ENCODE data around the gene AUNIP.

The AUNIP gene

GRCh38 chr1:25829046-25829445 is 30.2 kb downstream of the AUNIP start:
- Mint-ChIP-seq H3K36me3 (ENCODE audit: insufficient read depth) (peaks cover 57% of the 10 kb centered on the region), H3K9me3 (no peaks in the 10 kb centered on the region), H3K4me3 (no peak overlapping the region), H3K4me1 (no peaks in the 10 kb centered on the region), H3K27ac (ENCODE audit: low read depth) (no peak overlapping the region), H3K27me3 (no peaks in the 10 kb centered on the region)
- ATAC-seq (replicated peaks; ENCODE audit: extremely low read depth, poor library complexity, severe bottlenecking), result no peak
- no peak for DNase-seq (ENCODE audit: low spot score in 2 of 2)

GRCh38 chr1:25828491-25828890 is 30.8 kb downstream of the AUNIP start:
- no peak for ATAC-seq (replicated peaks; ENCODE audit: extremely low read depth, poor library complexity, severe bottlenecking)
- no peak overlapping the region for H3K27ac Mint-ChIP-seq (ENCODE audit: low read depth)
- no peaks in the 10 kb centered on the region for H3K27me3 Mint-ChIP-seq
- H3K9me3 Mint-ChIP-seq, result no peaks in the 10 kb centered on the region
- H3K4me1 Mint-ChIP-seq, result no peaks in the 10 kb centered on the region
- DNase-seq (ENCODE audit: low spot score in 2 of 2), result no peak
- H3K4me3 Mint-ChIP-seq, result no peak overlapping the region
- peaks cover 57% of the 10 kb centered on the region for H3K36me3 Mint-ChIP-seq (ENCODE audit: insufficient read depth)

GRCh38 chr1:25826571-25826970 is 32.7 kb downstream of the AUNIP start:
- no peaks in the 10 kb centered on the region for H3K9me3 Mint-ChIP-seq
- H3K4me3 Mint-ChIP-seq, result no peak overlapping the region
- H3K27ac Mint-ChIP-seq (ENCODE audit: low read depth), result no peak overlapping the region
- DNase-seq (ENCODE audit: low spot score in 2 of 2) (no peak), ATAC-seq (replicated peaks; ENCODE audit: extremely low read depth, poor library complexity, severe bottlenecking) (no peak)
- peaks cover 46% of the 10 kb centered on the region for H3K36me3 Mint-ChIP-seq (ENCODE audit: insufficient read depth)
- H3K4me1 Mint-ChIP-seq, result peaks cover 4% of the 10 kb centered on the region
- no peaks in the 10 kb centered on the region for H3K27me3 Mint-ChIP-seq

GRCh38 chr1:25825605-25826004 is 33.7 kb downstream of the AUNIP start:
- Mint-ChIP-seq H3K4me1 (peaks cover 14% of the 10 kb centered on the region), H3K9me3 (no peaks in the 10 kb centered on the region), H3K4me3 (no peak overlapping the region), H3K36me3 (ENCODE audit: insufficient read depth) (peaks cover 40% of the 10 kb centered on the region), H3K27me3 (no peaks in the 10 kb centered on the region), H3K27ac (ENCODE audit: low read depth) (no peak overlapping the region)
- DNase-seq (ENCODE audit: low spot score in 2 of 2) (no peak), ATAC-seq (replicated peaks; ENCODE audit: extremely low read depth, poor library complexity, severe bottlenecking) (no peak)

GRCh38 chr1:25821630-25822091 is 37.6 kb downstream of the AUNIP start:
- peaks cover 33% of the 10 kb centered on the region for H3K4me1 Mint-ChIP-seq

GRCh38 chr1:25821112-25821476 is 38.2 kb downstream of the AUNIP start:
- Mint-ChIP-seq H3K4me1 (peaks cover 33% of the 10 kb centered on the region), H3K4me3 (peak overlapping the region; percentile 87), H3K36me3 (ENCODE audit: insufficient read depth) (peaks cover 27% of the 10 kb centered on the region), H3K27me3 (no peaks in the 10 kb centered on the region), H3K9me3 (no peaks in the 10 kb centered on the region), H3K27ac (ENCODE audit: low read depth) (peak overlapping the region; percentile 96)
- no peak for ATAC-seq (replicated peaks; ENCODE audit: extremely low read depth, poor library complexity, severe bottlenecking)
- no peak for DNase-seq (ENCODE audit: low spot score in 2 of 2)

More at GRCh38 chr1:25821630-25822091, 37.6 kb downstream of the AUNIP start:
- no peak overlapping the region for H3K27ac Mint-ChIP-seq (ENCODE audit: low read depth)
- peaks cover 30% of the 10 kb centered on the region for H3K36me3 Mint-ChIP-seq (ENCODE audit: insufficient read depth)
- DNase-seq (ENCODE audit: low spot score in 2 of 2), result no peak
- H3K4me3 Mint-ChIP-seq, result peak overlapping the region; percentile 87
- no peak for ATAC-seq (replicated peaks; ENCODE audit: extremely low read depth, poor library complexity, severe bottlenecking)
- no peaks in the 10 kb centered on the region for H3K9me3 Mint-ChIP-seq
- H3K27me3 Mint-ChIP-seq, result no peaks in the 10 kb centered on the region

GRCh38 chr1:25820247-25821111 is 38.8 kb downstream of the AUNIP start:
- no peaks in the 10 kb centered on the region for H3K9me3 Mint-ChIP-seq
- peak; percentile 58 to 64 for DNase-seq (ENCODE audit: low spot score in 2 of 2)
- H3K4me1 Mint-ChIP-seq, result peaks cover 33% of the 10 kb centered on the region
- H3K36me3 Mint-ChIP-seq (ENCODE audit: insufficient read depth), result peaks cover 25% of the 10 kb centered on the region
- H3K4me3 Mint-ChIP-seq, result peak overlapping the region; percentile 87
- peak; percentile 82 for ATAC-seq (replicated peaks; ENCODE audit: extremely low read depth, poor library complexity, severe bottlenecking)
- no peaks in the 10 kb centered on the region for H3K27me3 Mint-ChIP-seq
- H3K27ac Mint-ChIP-seq (ENCODE audit: low read depth), result peak overlapping the region; percentile 96

- Mint-ChIP-seq H3K27me3 (no peaks in the 10 kb centered on the region), H3K9me3 (no peaks in the 10 kb centered on the region), H3K4me1 (peaks cover 33% of the 10 kb centered on the region), H3K27ac (ENCODE audit: low read depth) (peak within 1 kb of the TSS; percentile 96), H3K4me3 (peak within 1 kb of the TSS; percentile 87), H3K36me3 (ENCODE audit: insufficient read depth) (peaks cover 25% of the 10 kb centered on the region)
- ATAC-seq (replicated peaks; ENCODE audit: extremely low read depth, poor library complexity, severe bottlenecking), result peak; percentile 82
- DNase-seq (ENCODE audit: low spot score in 2 of 2), result peak; percentile 85 to 87
Observed at GRCh38 chr1:25819491-25820246, 39.6 kb downstream of the AUNIP start, which contains the start of gene MTFR1L. Gene MTFR1L (plus strand): TSS chr1:25819954. CDS start chr1:25823105, 3,151 bp downstream.

GRCh38 chr1:25818569-25818968 is 40.7 kb downstream of the AUNIP start:
- ATAC-seq (replicated peaks; ENCODE audit: extremely low read depth, poor library complexity, severe bottlenecking) (no peak), DNase-seq (ENCODE audit: low spot score in 2 of 2) (no peak)
- Mint-ChIP-seq H3K27me3 (no peaks in the 10 kb centered on the region), H3K9me3 (no peaks in the 10 kb centered on the region), H3K4me1 (peaks cover 33% of the 10 kb centered on the region), H3K27ac (ENCODE audit: low read depth) (peak overlapping the region; percentile 96), H3K4me3 (peak overlapping the region; percentile 87), H3K36me3 (ENCODE audit: insufficient read depth) (peaks cover 22% of the 10 kb centered on the region)

- Mint-ChIP-seq H3K27ac (ENCODE audit: low read depth) (no peak overlapping the region), H3K9me3 (no peaks in the 10 kb centered on the region), H3K4me3 (peak overlapping the region; percentile 87), H3K4me1 (peaks cover 33% of the 10 kb centered on the region), H3K27me3 (no peaks in the 10 kb centered on the region), H3K36me3 (ENCODE audit: insufficient read depth) (peaks cover 24% of the 10 kb centered on the region)
- DNase-seq (ENCODE audit: low spot score in 2 of 2) (no peak), ATAC-seq (replicated peaks; ENCODE audit: extremely low read depth, poor library complexity, severe bottlenecking) (no peak)
Observed at GRCh38 chr1:25817840-25818501, 41.3 kb downstream of the AUNIP start.

- ATAC-seq (replicated peaks; ENCODE audit: extremely low read depth, poor library complexity, severe bottlenecking) (no peak), DNase-seq (ENCODE audit: low spot score in 2 of 2) (no peak)
- H3K4me1 Mint-ChIP-seq, result peaks cover 25% of the 10 kb centered on the region
- H3K27me3 Mint-ChIP-seq, result no peaks in the 10 kb centered on the region
- no peaks in the 10 kb centered on the region for H3K9me3 Mint-ChIP-seq
- H3K4me3 Mint-ChIP-seq, result no peak overlapping the region
- no peak overlapping the region for H3K27ac Mint-ChIP-seq (ENCODE audit: low read depth)
- H3K36me3 Mint-ChIP-seq (ENCODE audit: insufficient read depth), result peaks cover 25% of the 10 kb centered on the region
Observed at GRCh38 chr1:25816112-25816718, 43.0 kb downstream of the AUNIP start.
